ENCODE measurements around the gene TTC34. TPM values are rescaled to one million over a fixed set of nuclear protein-coding genes. Genes with fewer than 3 reads are reported as not detected.

The TTC34 gene
- total and polyA plus RNA-seq, 9 of the 15 experiments (the other 6 are each of a cell fraction or from before 2014, with no cell fraction given): 0.03 to 0.38 (median 0.05) TPM; not detected in 2

DNA sequence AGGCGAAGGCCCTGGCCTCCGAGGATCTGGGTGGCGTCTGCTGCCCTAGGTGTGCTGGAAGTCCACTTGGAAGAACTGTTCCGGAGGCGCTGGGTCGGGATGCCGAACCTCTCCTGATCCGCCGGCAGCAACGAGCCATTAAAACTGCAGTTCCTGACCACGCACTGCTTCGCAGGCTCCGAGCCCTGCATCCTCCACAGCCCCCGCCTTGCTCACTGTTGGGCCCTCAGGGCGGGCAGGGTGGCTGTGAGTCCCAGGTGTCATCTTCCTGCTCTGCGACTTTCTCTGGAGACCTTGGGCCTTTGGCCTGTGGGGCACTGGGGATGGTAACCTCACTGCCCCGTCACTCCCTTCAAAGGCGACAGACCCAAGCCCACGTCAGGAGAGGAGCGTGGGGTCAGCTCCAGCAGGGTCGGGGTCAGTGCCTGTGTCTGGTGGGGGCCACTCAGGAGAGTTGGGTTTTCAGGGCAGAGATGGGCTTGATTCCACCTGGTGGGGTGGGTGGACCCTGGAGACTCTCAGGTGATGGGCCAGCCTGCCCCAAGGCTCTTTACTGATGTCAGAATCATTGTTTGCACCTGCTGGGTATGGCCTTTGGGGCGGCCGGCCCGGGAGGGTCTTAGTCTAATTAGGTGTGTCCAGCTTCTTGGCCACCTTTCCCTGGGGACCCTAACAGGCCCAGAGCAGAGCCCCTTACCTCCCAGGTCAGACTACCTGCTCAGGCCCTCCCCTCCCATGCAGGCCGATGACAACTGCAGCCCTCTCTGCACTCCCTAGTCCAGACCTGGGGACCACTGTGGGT lies 211.9 kb downstream of the TTC34 start:
- Histone ChIP-seq H2AFZ (ENCODE audit: low read depth, low read length) (no peak overlapping the region), H3K9me3 (replicated peaks; ENCODE audit: control insufficient read depth, insufficient read depth, low read depth, low read length) (no peaks in the 10 kb centered on the region), H3K4me1 (replicated peaks in 1 of 2; ENCODE audit: control insufficient read depth in 2 of 2, insufficient read depth in 2 of 2, low read length in 2 of 2) (peaks cover 12 to 69% of the 10 kb centered on the region in 2 experiments), H3K27me3 (ENCODE audit: control insufficient read depth in 2 of 2, insufficient read depth in 2 of 2, low read length in 2 of 2) (peaks cover 0 to 18% of the 10 kb centered on the region in 2 experiments; a peak in 3 of 5 replicates), H4K20me1 (replicated peaks; ENCODE audit: control insufficient read depth, insufficient read depth, low read length) (no peaks in the 10 kb centered on the region), H3K79me2 (ENCODE audit: control insufficient read depth, insufficient read depth, low read length) (peaks cover 8% of the 10 kb centered on the region; the same call in 1 of the 3 replicates), H3K9me1 (ENCODE audit: control insufficient read depth, insufficient read depth, low read length) (no peaks in the 10 kb centered on the region), H3K4me2 (ENCODE audit: insufficient read depth, low read length) (no peak overlapping the region), H3K27ac (ENCODE audit: extremely low read depth, low read depth, low read length) (no peak overlapping the region), H3K36me3 (ENCODE audit: control insufficient read depth, insufficient read depth, low read length) (0 out of 3 replicates have a peak, but pooled peaks cover 3% of the 10 kb centered on the region), H3K4me3 (no peak overlapping the region), H3K9ac (ENCODE audit: insufficient read depth in 1 of 2, low read depth in 2 of 2, low read length in 2 of 2) (no peak overlapping the region)
- TF ChIP-seq HDAC6 (IDR thresholded peaks at IDR 0.05; ENCODE audit: low read depth, low read length) (no peak), RBM25 (IDR thresholded peaks at IDR 0.05; ENCODE audit: low read depth, low read length, severe bottlenecking) (no peak), EP400 (IDR thresholded peaks at IDR 0.05) (no peak), PURB (CRISPR knock-in tag; IDR thresholded peaks at IDR 0.05; ENCODE audit: low read depth) (no peak), ZKSCAN1 (IDR thresholded peaks at IDR 0.05; ENCODE audit: low read depth, low read length) (no peak), HMG20B (CRISPR knock-in tag; IDR thresholded peaks at IDR 0.05) (no peak), SRSF9 (IDR thresholded peaks at IDR 0.05; ENCODE audit: borderline replicate concordance, low read depth, low read length) (no peak), NCOA4 (IDR thresholded peaks at IDR 0.05; ENCODE audit: partially characterized antibody) (no peak), MAFK (IDR thresholded peaks at IDR 0.05; ENCODE audit: low read length) (no peak), BDP1 (IDR thresholded peaks at IDR 0.05; ENCODE audit: insufficient read depth, insufficient read length) (no peak), KHSRP (IDR thresholded peaks at IDR 0.05) (no peak), ZNF436 (CRISPR knock-in tag; IDR thresholded peaks at IDR 0.05) (no peak), KLF10 (CRISPR knock-in tag; IDR thresholded peaks at IDR 0.05) (no peak), LARP7 (IDR thresholded peaks at IDR 0.05) (no peak), ZNF766 (CRISPR knock-in tag; conservative IDR thresholded peaks at IDR 0.05) (no peak), POLR2AphosphoS5 (IDR thresholded peaks at IDR 0.05; ENCODE audit: control insufficient read depth, insufficient read depth, low read depth, low read length) (no peak)
- TF ChIP-seq, protein P1, sequence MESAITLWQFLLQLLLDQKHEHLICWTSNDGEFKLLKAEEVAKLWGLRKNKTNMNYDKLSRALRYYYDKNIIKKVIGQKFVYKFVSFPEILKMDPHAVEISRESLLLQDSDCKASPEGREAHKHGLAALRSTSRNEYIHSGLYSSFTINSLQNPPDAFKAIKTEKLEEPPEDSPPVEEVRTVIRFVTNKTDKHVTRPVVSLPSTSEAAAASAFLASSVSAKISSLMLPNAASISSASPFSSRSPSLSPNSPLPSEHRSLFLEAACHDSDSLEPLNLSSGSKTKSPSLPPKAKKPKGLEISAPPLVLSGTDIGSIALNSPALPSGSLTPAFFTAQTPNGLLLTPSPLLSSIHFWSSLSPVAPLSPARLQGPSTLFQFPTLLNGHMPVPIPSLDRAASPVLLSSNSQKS (CRISPR knock-in tag; IDR thresholded peaks at IDR 0.05): no peak
- TF ChIP-seq, protein P2, sequence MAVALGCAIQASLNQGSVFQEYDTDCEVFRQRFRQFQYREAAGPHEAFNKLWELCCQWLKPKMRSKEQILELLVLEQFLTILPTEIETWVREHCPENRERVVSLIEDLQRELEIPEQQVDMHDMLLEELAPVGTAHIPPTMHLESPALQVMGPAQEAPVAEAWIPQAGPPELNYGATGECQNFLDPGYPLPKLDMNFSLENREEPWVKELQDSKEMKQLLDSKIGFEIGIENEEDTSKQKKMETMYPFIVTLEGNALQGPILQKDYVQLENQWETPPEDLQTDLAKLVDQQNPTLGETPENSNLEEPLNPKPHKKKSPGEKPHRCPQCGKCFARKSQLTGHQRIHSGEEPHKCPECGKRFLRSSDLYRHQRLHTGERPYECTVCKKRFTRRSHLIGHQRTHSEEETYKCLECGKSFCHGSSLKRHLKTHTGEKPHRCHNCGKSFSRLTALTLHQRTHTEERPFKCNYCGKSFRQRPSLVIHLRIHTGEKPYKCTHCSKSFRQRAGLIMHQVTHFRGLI (CRISPR knock-in tag; IDR thresholded peaks at IDR 0.05): no peak
- TF ChIP-seq, protein P3, sequence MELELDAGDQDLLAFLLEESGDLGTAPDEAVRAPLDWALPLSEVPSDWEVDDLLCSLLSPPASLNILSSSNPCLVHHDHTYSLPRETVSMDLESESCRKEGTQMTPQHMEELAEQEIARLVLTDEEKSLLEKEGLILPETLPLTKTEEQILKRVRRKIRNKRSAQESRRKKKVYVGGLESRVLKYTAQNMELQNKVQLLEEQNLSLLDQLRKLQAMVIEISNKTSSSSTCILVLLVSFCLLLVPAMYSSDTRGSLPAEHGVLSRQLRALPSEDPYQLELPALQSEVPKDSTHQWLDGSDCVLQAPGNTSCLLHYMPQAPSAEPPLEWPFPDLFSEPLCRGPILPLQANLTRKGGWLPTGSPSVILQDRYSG (tag; conservative IDR thresholded peaks at IDR 0.05; ENCODE audit: low read depth): no peak
- TSS peak; percentile 15 for BruUV-seq (replicated peaks)
- ATAC-seq (no peak), FAIRE-seq (no peak), DNase-seq (ENCODE audit: extremely low read depth in 1 of 4, low spot score in 3 of 4) (no peak)
- in situ Hi-C loops (cut with MboI): no loop called here
- ChIA-PET POLR2A (no interaction called here), CTCF (ENCODE audit: low intra/inter-chr PET ratio) (no interaction called here)
- WGBS (ENCODE audit: insufficient coverage, low coverage, missing lambda C conversion rate): 73% methylated on average over 24 of the region's 25 CpGs
- intact Hi-C loops (cut with micrococcal nuclease): loop anchor here (5.0 kb wide), 1 partner anchor 42 kb away; no protein-coding TSS in a partner anchor
